Measurements from ENCODE around the gene SLC27A5.

Gene SLC27A5

GRCh38 chr19:58558066-58558622, 46.4 kb upstream of the SLC27A5 start, which contains the start of gene UBE2M:
TSS of gene UBE2M (minus strand) at chr19:58558611. CDS start at chr19:58558381, 230 bp downstream.
- peak; percentile 35 for DNase-seq (ENCODE audit: low read depth, low spot score)
- in situ Hi-C loops (cut with HindIII; ENCODE audit: low sequenced_read_pairs), result no loop called here
- H3K4me3 ChIP-seq (ENCODE audit: low read depth, low read length), result peak within 1 kb of the TSS; percentile 100
- no peak for TF ChIP-seq CTCF (IDR thresholded peaks at IDR 0.05; ENCODE audit: low read depth, low read length)

GRCh38 chr19:58557221-58558065, 45.7 kb upstream of the SLC27A5 start:
- no peak for DNase-seq (ENCODE audit: low read depth, low spot score)
- in situ Hi-C loops (cut with HindIII; ENCODE audit: low sequenced_read_pairs), result no loop called here
- TF ChIP-seq CTCF (IDR thresholded peaks at IDR 0.05; ENCODE audit: low read depth, low read length), result no peak
- H3K4me3 ChIP-seq (ENCODE audit: low read depth, low read length), result peak overlapping the region; percentile 100

DNA sequence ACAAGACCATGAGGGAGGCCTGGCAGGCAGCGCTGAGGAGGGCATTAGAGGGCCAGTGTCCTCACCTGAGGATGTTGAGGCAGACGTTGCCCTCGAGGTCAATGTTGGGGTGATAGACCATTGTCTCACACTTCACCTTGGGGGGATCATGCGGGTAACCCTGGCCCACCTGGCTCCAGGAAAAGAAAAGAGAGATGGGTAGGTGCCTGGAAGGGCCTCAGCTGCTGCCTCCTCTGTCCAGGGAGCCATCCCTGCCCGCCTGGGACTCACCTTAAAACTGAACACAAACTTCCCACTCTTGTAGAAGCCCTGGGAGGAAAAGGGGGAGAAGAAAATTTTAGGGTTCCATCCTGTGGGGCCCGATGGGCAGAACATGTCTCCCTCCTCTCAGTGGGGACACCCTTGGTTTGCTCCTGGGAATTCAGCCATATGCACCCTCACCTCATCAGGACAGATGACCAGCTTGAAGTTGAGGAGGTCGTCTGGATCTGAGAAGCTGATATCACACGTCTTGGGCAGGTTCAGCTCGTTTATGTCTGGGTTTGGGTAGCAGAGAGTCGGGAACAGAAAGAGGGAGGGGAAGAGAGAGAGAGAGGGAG, 44.9 kb upstream of the SLC27A5 start:
- no peak for TF ChIP-seq CTCF (IDR thresholded peaks at IDR 0.05; ENCODE audit: low read depth, low read length)
- H3K4me3 ChIP-seq (ENCODE audit: low read depth, low read length), result peak overlapping the region; percentile 100
- DNase-seq (ENCODE audit: low read depth, low spot score), result no peak
- in situ Hi-C loops (cut with HindIII; ENCODE audit: low sequenced_read_pairs), result no loop called here

- in situ Hi-C loops (cut with HindIII; ENCODE audit: low sequenced_read_pairs), result no loop called here
- TF ChIP-seq CTCF (IDR thresholded peaks at IDR 0.05; ENCODE audit: low read depth, low read length), result no peak
- H3K4me3 ChIP-seq (ENCODE audit: low read depth, low read length), result no peak overlapping the region
- DNase-seq (ENCODE audit: low read depth, low spot score), result no peak
Measured at GRCh38 chr19:58555920-58556621, 44.3 kb upstream of the SLC27A5 start.

DNA sequence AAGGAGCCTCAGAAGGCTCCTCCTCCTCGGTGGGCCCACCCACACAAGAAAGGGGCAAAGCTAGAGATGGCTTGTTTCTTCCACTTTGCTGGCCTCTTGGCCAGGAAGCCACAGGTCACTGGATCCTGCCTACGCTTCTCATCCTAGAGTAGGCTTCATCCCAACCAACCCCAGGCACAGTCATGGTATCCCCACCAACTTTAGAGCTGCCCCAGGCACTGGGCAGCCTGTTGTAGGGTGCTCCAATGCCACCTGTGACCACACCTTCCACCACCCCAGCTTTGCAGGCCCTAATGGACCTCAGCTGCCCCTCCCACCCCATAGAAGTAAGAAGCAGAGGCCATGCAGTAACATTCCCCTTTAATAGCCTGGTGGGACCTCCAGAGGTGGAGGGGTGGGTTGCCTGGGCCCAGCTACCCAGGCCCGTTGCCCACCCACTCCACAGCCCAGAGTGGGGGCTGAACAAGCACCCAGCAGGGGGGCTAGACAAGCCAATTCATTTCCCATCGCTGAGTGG, 43.6 kb upstream of the SLC27A5 start:
- no peak for DNase-seq (ENCODE audit: low read depth, low spot score)
- TF ChIP-seq CTCF (IDR thresholded peaks at IDR 0.05; ENCODE audit: low read depth, low read length), result no peak
- in situ Hi-C loops (cut with HindIII; ENCODE audit: low sequenced_read_pairs), result no loop called here
- H3K4me3 ChIP-seq (ENCODE audit: low read depth, low read length), result peak overlapping the region; percentile 72
